Thyroid gland (tissue), 4 donors: ENCODE data around the gene SLC9A4. TPM values are rescaled to one million over a fixed set of nuclear protein-coding genes. Genes with fewer than 3 reads are reported as not detected.
A peak's percentile ranks its signal among the peaks of the same experiment; 100 is the strongest.

Experiments
- DNase-seq, 2 donors: peaks; one replicate each; pipeline ENCODE4 v3.0.0-alpha.2; 2019
- H3K27ac ChIP-seq, 3 donors: fragments of 200-600 bp; sonication (generic); 1 replicate in 2 of 3; 2 replicates in 1 of 3; pipeline ENCODE4 v1.5.1; 2016 to 2019; ENCODE audit warnings: mild to moderate bottlenecking in 1 of 3, moderate library complexity in 1 of 3
- H3K27me3 ChIP-seq: fragments of 200-600 bp; sonication (generic); one replicate; pipeline ENCODE4 v1.5.1; 2019
- H3K36me3 ChIP-seq, 2 donors: fragments of 200-600 bp; sonication (generic); one replicate each; pipeline ENCODE4 v1.5.1; 2016 to 2019
- H3K4me1 ChIP-seq, 2 donors: fragments of 200-600 bp; sonication (generic); one replicate each; pipeline ENCODE4 v1.5.1; 2017 to 2019
- H3K4me3 ChIP-seq, 3 donors: fragments of 200-600 bp; sonication (generic); replicated peaks in 1 of 3; 1 replicate in 2 of 3; 2 replicates in 1 of 3; pipeline ENCODE4 v1.5.1; 2016; ENCODE audit warnings: mild to moderate bottlenecking in 1 of 3
- H3K9me3 ChIP-seq: fragments of 200-600 bp; sonication (generic); one replicate; pipeline ENCODE4 v1.5.1; 2017
- POLR2A ChIP-seq, 2 donors: fragments of 450-650 bp; IDR thresholded peaks; one replicate each; pipeline ENCODE4 v1.6.1; 2017; ENCODE audit warnings: antibody characterized with exemption in 2 of 2, mild to moderate bottlenecking in 2 of 2, moderate library complexity in 1 of 2
- WGBS, 2 donors: methylation state at CpG; one replicate each; pipeline ENCODE4 v1.1.5; 2017; 5-methylcytosine and 5-hydroxymethylcytosine counted together
- intact Hi-C: fragments of 100-400 bp; cut with DNase I; formaldehyde crosslinking; loops from one replicate; pipeline ENCODE4 v1.15.1; 2023
- total RNA-seq, 4 donors: library from RNA; depleted of rRNA; stranded (reverse); fragments of >200 nt; gene quantifications; one replicate each; pipeline ENCODE4 v1.2.3, GENCODE V29; 2016
- TF ChIP-seq, protein P1 (sequence below), 6 experiments: fragments of 200-600 bp in 3 of 6; fragments of 450-650 bp in 3 of 6; sonication (generic) in 3 of 6; IDR thresholded peaks; one replicate each; pipeline ENCODE4 v1.5.1; 2016 to 2019; ENCODE audit warnings: antibody characterized with exemption in 6 of 6, mild to moderate bottlenecking in 2 of 6, inconsistent platforms in 1 of 6, moderate library complexity in 1 of 6

Gene SLC9A4
- total RNA-seq, 4 donors from 2014 or later = not detected

DNA sequence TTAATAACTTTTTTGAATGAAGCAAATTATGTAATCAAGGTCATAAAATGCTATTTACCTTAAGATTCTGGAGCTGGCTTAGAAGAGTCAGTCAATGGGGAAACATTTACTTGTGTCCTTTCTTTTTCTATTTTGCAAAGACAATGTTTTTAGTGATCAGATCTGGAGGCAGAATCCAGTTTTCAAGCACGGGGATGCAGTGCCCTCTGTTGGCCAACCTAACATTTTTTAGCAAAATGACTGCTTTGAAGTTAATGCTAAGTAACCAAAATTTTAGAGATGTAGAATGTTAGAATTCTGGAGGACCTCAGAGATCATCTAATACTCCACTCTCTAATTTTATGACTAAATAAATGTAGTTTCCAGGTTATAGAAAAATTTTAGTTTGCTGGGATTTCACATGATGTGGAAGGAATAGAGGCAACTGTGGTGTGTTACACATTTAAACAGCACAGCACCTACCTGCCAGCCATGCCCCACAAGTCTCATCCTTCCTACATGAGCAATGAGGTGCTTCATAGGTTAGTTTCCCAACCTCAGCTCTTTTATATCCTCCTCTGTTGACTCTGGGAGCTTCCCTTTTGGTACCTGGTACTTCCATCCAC lies 23.6 kb upstream of the SLC9A4 start:
- H3K4me1 ChIP-seq = no peaks in the 10 kb centered on the region
- 0 to 3% methylated on average over 1 of the region's 1 CpG for WGBS, 2 donors
- DNase-seq = peak; percentile 40 to 55
- no peak overlapping the region for H3K4me3 ChIP-seq
- no peaks in the 10 kb centered on the region for H3K9me3 ChIP-seq
- TF ChIP-seq, protein P1, sequence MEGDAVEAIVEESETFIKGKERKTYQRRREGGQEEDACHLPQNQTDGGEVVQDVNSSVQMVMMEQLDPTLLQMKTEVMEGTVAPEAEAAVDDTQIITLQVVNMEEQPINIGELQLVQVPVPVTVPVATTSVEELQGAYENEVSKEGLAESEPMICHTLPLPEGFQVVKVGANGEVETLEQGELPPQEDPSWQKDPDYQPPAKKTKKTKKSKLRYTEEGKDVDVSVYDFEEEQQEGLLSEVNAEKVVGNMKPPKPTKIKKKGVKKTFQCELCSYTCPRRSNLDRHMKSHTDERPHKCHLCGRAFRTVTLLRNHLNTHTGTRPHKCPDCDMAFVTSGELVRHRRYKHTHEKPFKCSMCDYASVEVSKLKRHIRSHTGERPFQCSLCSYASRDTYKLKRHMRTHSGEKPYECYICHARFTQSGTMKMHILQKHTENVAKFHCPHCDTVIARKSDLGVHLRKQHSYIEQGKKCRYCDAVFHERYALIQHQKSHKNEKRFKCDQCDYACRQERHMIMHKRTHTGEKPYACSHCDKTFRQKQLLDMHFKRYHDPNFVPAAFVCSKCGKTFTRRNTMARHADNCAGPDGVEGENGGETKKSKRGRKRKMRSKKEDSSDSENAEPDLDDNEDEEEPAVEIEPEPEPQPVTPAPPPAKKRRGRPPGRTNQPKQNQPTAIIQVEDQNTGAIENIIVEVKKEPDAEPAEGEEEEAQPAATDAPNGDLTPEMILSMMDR (IDR thresholded peaks at IDR 0.05) = peak; percentile 24 to 74 (median 58)
- no peak for TF ChIP-seq POLR2A (IDR thresholded peaks at IDR 0.05)
- intact Hi-C loops = loop anchor here (10.0 kb wide), 2 partner anchors 195 to 425 kb away; no protein-coding TSS in a partner anchor
- no peak overlapping the region for H3K27ac ChIP-seq
- no peaks in the 10 kb centered on the region for H3K27me3 ChIP-seq
- H3K36me3 ChIP-seq = no peaks in the 10 kb centered on the region

DNA sequence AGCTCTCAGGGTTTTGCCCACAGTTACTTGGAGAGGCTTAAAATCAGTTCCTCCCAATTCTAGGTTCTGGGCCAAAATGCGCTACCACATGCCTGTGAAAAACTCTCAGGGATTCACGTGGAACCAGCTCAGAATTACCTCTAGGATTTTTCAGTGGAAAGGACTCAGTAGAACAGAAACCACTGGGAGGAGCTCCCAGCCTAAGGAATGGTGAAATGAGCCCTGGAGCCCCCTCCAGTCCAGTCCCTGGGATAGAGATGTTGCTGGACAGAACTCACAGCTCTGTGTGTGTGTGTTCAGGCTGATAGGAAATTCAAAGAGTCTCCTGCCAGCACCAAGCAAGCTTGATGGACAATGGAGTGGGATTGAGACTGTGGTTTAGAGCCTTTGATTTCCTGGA lies 21.1 kb upstream of the SLC9A4 start:
- intact Hi-C loops = loop anchor here (10.0 kb wide), 2 partner anchors 567 to 1027 kb away; no protein-coding TSS in a partner anchor
- Histone ChIP-seq H3K4me3 (no peak overlapping the region), H3K36me3 (no peaks in the 10 kb centered on the region), H3K27ac (no peak overlapping the region), H3K4me1 (no peaks in the 10 kb centered on the region), H3K27me3 (no peaks in the 10 kb centered on the region), H3K9me3 (no peaks in the 10 kb centered on the region)
- 57 to 73% methylated on average over 2 of the region's 2 CpGs for WGBS, 2 donors
- TF ChIP-seq POLR2A (IDR thresholded peaks at IDR 0.05) = no peak
- TF ChIP-seq, protein P1 (IDR thresholded peaks at IDR 0.05) = no peak
- DNase-seq = no peak

DNA sequence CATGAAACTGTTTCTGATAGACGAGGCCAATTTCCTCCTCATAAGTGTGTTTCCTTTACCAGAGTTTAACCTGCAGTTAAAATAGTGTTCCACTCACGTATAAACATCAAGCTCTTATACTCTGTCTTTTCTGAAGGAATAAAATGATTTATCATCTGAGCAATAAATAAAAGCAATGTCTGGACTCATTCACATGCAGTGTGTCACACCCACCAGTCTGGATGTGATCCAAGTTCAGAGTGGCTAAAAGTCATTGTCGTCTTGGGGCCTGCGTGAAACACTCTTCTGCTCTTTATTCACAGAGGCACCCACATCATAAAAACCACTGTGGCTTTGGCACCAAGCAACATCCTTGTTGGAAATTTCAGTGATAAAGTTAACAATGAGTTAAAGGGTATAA lies 19.5 kb upstream of the SLC9A4 start:
- intact Hi-C loops = loop anchor here (10.0 kb wide), 2 partner anchors 569 to 1029 kb away; no protein-coding TSS in a partner anchor
- Histone ChIP-seq H3K4me1 (no peaks in the 10 kb centered on the region), H3K36me3 (no peaks in the 10 kb centered on the region), H3K9me3 (no peaks in the 10 kb centered on the region), H3K27me3 (no peaks in the 10 kb centered on the region), H3K4me3 (no peak overlapping the region), H3K27ac (no peak overlapping the region)
- DNase-seq = no peak
- no peak for TF ChIP-seq POLR2A (IDR thresholded peaks at IDR 0.05)
- TF ChIP-seq, protein P1 (IDR thresholded peaks at IDR 0.05) = no peak
- 54 to 67% methylated on average over 4 of the region's 4 CpGs for WGBS, 2 donors

DNA sequence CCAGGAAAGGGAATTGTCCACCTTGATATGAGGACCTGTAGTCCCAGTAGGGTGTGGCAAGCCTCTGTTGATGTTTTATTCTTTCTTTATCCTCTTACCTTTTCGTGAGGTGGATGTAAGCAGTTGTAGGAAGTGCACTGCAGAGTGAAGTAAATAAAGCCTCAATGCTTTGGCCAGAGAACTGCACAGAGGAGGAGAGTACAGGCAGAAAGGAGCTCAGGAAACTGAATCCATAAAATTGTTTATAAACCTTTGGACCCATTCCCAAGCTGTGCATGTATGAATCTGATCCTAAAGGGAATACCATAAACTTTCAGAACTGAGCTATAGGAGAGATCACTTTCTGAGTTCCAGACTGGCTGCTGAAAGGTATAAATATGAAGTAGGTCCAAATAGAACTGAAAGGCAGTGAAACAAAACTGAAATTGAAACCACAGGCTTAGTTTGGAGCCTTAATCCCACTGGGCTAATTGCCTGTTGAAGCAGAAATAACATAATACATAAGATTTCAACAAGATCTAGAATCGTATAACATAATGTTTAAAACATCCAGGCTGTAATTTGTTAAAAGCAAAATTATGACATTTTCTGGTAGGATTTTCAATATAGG lies 17.9 kb upstream of the SLC9A4 start:
- Histone ChIP-seq H3K27ac (no peak overlapping the region), H3K4me3 (no peak overlapping the region), H3K27me3 (no peaks in the 10 kb centered on the region), H3K9me3 (no peaks in the 10 kb centered on the region), H3K36me3 (no peaks in the 10 kb centered on the region), H3K4me1 (no peaks in the 10 kb centered on the region)
- intact Hi-C loops = loop anchor here (10.0 kb wide), 2 partner anchors 570 to 1030 kb away; no protein-coding TSS in a partner anchor
- WGBS, 2 donors = 83 to 84% methylated on average over 2 of the region's 2 CpGs
- no peak for DNase-seq
- TF ChIP-seq, protein P1 (IDR thresholded peaks at IDR 0.05) = no peak
- TF ChIP-seq POLR2A (IDR thresholded peaks at IDR 0.05) = no peak

DNA sequence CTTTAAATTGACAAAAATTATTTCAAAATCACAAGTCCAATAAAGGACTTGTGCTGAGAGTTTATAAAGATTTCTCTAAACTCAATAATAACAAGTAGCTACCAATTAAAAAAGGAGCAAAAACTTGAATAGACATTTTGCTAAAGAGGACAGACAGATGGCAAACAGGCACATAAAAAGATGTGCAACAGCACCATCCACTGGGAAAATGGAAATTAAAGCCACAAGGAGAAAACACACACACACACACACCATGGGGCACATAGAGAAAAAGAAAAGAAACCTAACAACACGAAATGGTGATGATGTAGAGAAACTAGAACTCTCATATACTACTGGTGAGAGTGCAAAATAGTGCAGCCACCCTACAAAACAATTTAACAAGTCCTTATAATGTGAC lies 12.6 kb upstream of the SLC9A4 start:
- TF ChIP-seq, protein P1 (IDR thresholded peaks at IDR 0.05) = no peak
- no peak for TF ChIP-seq POLR2A (IDR thresholded peaks at IDR 0.05)
- no peak for DNase-seq

More for the DNA sequence above, 12.6 kb upstream of the SLC9A4 start:
- no peak overlapping the region for H3K27ac ChIP-seq
- intact Hi-C loops = no loop called here
- no peaks in the 10 kb centered on the region for H3K36me3 ChIP-seq
- no peaks in the 10 kb centered on the region for H3K9me3 ChIP-seq
- no peak overlapping the region for H3K4me3 ChIP-seq
- no peaks in the 10 kb centered on the region for H3K4me1 ChIP-seq
- 85 to 91% methylated on average over 1 of the region's 1 CpG for WGBS, 2 donors
- H3K27me3 ChIP-seq = no peaks in the 10 kb centered on the region
